Measurements from ENCODE around the gene S100PBP. TPM values are rescaled to one million over a fixed set of nuclear protein-coding genes. Genes with fewer than 3 reads are reported as not detected.

Gene S100PBP
- total and polyA plus RNA-seq, 10 of the 15 experiments (the other 5 are each of a cell fraction or from before 2014, with no cell fraction given) = 17.0 to 98.3 (median 40.6) TPM

DNA sequence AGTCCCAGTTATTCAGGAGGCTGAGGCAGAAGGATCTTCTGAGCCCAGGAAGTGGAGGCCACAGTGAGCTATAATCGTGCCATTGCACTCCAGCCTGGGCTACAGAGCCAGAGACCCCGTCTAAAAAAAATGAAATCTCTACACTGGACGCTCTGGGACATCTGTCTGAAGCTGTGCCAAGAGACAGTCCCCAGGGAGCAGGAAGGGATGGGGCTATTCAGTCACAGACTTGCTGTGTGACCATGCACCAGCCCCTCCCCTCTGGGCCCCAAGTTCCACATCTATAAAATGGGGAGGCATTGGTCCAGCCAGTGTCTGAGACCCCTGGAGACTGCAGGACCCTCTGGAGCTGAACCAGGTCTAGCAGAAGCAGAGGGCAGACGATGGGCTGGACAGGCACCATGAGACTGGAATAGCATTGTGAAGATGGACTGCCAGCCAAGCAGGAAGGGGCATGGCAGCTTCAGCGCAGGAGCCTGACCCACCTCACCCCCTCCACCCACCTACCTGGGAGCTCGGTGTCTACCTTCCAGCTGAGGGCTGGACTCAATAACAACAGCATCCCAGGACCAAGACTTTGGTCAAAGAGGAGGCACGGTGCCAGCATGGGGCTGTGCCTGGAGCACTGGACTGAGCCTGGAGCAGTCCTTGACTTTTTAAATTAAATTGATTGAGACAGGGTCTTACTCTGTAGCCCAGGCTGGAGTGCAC is 82.3 kb downstream of the S100PBP start:
- no peak for ATAC-seq
- SMC1A ChIA-PET (ENCODE audit: uncharacterized antibody, unreplicated experiment) = no interaction called here
- Histone ChIP-seq H3K9me3 (replicated peaks; ENCODE audit: control insufficient read depth, insufficient read depth, low read length) (no peaks in the 10 kb centered on the region), H3K4me1 (ENCODE audit: control insufficient read depth, insufficient read depth, low read length) (no peaks in the 10 kb centered on the region), H3K36me3 (ENCODE audit: control insufficient read depth in 2 of 2, insufficient read depth in 2 of 2, low read length in 1 of 2) (no peaks in the 10 kb centered on the region), H3K79me2 (ENCODE audit: control insufficient read depth, insufficient read depth, low read length) (no peaks in the 10 kb centered on the region), H2AFZ (ENCODE audit: control insufficient read depth, low read depth, low read length) (no peak overlapping the region), H3K27ac (ENCODE audit: control insufficient read depth, insufficient read depth) (no peak overlapping the region), H3K27me3 (replicated peaks in 1 of 2; ENCODE audit: control insufficient read depth in 2 of 2, insufficient read depth in 2 of 2, low read length in 1 of 2) (peaks cover 3 to 7% of the 10 kb centered on the region in 2 experiments), H3K4me2 (ENCODE audit: control insufficient read depth, insufficient read depth) (no peak overlapping the region), H4K20me1 (ENCODE audit: control insufficient read depth, insufficient read depth) (no peaks in the 10 kb centered on the region), H3K4me3 (no peak overlapping the region), H3K9ac (ENCODE audit: control insufficient read depth, insufficient read depth, low read length) (no peak overlapping the region)
- in situ Hi-C loops (cut with MboI) = no loop called here
- BruUV-seq (replicated peaks) = no TSS peak
- CTCF ChIA-PET = interaction anchor here (1.5 to 1.6 kb wide), 2 partner anchors 155 to 196 kb away, joined by 4 to 6 read pairs; no protein-coding TSS in a partner anchor
- intact Hi-C loops (cut with micrococcal nuclease; ENCODE audit: unreplicated experiment) = no loop called here
- TF ChIP-seq MXI1 (IDR thresholded peaks at IDR 0.05; ENCODE audit: low read depth, low read length) (no peak), MYB (IDR thresholded peaks at IDR 0.05; ENCODE audit: borderline replicate concordance, low read depth, low read length) (no peak), TCF3 (IDR thresholded peaks at IDR 0.05; ENCODE audit: borderline replicate concordance, insufficient read depth, low read depth, low read length) (no peak), NR2C1 (IDR thresholded peaks at IDR 0.05) (no peak), ATF2 (IDR thresholded peaks at IDR 0.05; ENCODE audit: low read length) (no peak), ETV6 (conservative IDR thresholded peaks at IDR 0.05 in 1 of 2, IDR thresholded peaks at IDR 0.05 in 1 of 2; ENCODE audit: borderline replicate concordance in 1 of 2, low read depth in 1 of 2) (no peak), RBBP5 (conservative IDR thresholded peaks at IDR 0.05) (no peak), SPI1 (IDR thresholded peaks at IDR 0.05; ENCODE audit: borderline replicate concordance, insufficient read depth, low read depth, low read length) (no peak), SMC3 (IDR thresholded peaks at IDR 0.05; ENCODE audit: borderline replicate concordance, low read length) (no peak)
- TF ChIP-seq, protein P1, sequence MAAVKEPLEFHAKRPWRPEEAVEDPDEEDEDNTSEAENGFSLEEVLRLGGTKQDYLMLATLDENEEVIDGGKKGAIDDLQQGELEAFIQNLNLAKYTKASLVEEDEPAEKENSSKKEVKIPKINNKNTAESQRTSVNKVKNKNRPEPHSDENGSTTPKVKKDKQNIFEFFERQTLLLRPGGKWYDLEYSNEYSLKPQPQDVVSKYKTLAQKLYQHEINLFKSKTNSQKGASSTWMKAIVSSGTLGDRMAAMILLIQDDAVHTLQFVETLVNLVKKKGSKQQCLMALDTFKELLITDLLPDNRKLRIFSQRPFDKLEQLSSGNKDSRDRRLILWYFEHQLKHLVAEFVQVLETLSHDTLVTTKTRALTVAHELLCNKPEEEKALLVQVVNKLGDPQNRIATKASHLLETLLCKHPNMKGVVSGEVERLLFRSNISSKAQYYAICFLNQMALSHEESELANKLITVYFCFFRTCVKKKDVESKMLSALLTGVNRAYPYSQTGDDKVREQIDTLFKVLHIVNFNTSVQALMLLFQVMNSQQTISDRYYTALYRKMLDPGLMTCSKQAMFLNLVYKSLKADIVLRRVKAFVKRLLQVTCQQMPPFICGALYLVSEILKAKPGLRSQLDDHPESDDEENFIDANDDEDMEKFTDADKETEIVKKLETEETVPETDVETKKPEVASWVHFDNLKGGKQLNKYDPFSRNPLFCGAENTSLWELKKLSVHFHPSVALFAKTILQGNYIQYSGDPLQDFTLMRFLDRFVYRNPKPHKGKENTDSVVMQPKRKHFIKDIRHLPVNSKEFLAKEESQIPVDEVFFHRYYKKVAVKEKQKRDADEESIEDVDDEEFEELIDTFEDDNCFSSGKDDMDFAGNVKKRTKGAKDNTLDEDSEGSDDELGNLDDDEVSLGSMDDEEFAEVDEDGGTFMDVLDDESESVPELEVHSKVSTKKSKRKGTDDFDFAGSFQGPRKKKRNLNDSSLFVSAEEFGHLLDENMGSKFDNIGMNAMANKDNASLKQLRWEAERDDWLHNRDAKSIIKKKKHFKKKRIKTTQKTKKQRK (IDR thresholded peaks at IDR 0.05; ENCODE audit: low read depth, low read length) = no peak
- RAD21 ChIA-PET (ENCODE audit: unreplicated experiment) = no interaction called here
- no peak for FAIRE-seq
- DNase-seq (ENCODE audit: low read depth, low spot score) = no peak
- WGBS (ENCODE audit: insufficient coverage, insufficient replicate concordance, low lambda C conversion rate, missing lambda C conversion rate) = 34% methylated on average over 7 of the region's 7 CpGs
- POLR2A ChIA-PET = no interaction called here

All from GM12878 (cell line).